Thyroid gland (tissue), 4 donors: ENCODE data around the gene ARL4D.

Experiments used
- POLR2A ChIP-seq, 2 donors: fragments of 450-650 bp; IDR thresholded peaks; one replicate each; pipeline ENCODE4 v1.6.1; 2017; ENCODE audit warnings: antibody characterized with exemption in 2 of 2, mild to moderate bottlenecking in 2 of 2, moderate library complexity in 1 of 2
- TF ChIP-seq, protein P1 (sequence below), 6 experiments: fragments of 200-600 bp in 3 of 6; fragments of 450-650 bp in 3 of 6; sonication (generic) in 3 of 6; IDR thresholded peaks; one replicate each; pipeline ENCODE4 v1.5.1; 2016 to 2019; ENCODE audit warnings: antibody characterized with exemption in 6 of 6, mild to moderate bottlenecking in 2 of 6, inconsistent platforms in 1 of 6, moderate library complexity in 1 of 6

DNA sequence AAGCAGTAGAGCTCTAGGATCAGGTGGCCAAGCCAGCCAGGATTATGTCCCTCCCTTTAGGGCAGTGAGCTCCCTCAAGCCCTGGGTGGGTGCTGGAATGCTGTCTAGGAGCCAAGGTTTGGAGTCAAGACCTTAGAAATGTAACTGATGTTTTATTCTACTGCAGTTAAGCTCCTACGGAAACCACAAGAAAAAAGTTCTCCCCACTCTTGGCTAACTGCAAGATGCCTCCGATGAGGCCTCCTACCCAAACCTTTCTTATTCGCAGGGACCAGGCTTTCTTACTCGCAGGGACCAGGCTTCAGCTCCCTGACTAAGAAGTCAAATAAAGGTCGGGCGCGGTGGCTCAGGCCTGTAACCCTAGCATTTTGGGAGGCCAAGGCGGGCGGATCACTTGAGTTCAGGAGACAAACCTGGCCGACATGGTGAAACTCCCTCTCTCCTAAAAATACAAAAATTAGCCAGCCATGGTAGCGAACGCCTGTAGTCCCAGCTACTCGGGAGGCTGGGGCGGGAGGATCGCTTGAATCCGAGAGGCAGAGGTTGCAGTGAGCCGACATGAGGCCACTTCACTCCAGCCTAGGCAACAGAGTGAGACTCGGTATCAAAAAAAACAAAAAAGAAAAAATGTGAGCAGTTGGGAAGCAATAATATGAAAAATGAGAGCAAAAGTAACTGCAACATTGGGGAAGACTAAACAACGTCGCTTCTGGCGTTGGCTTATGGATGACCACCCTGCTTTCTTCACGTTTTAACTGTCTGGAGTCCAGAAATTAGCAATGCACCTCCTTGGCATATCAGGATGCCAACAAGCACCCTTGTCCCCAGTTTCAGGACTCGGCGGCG, 31.7 kb upstream of the ARL4D start:
- TF ChIP-seq POLR2A (IDR thresholded peaks at IDR 0.05): no peak
- TF ChIP-seq, protein P1, sequence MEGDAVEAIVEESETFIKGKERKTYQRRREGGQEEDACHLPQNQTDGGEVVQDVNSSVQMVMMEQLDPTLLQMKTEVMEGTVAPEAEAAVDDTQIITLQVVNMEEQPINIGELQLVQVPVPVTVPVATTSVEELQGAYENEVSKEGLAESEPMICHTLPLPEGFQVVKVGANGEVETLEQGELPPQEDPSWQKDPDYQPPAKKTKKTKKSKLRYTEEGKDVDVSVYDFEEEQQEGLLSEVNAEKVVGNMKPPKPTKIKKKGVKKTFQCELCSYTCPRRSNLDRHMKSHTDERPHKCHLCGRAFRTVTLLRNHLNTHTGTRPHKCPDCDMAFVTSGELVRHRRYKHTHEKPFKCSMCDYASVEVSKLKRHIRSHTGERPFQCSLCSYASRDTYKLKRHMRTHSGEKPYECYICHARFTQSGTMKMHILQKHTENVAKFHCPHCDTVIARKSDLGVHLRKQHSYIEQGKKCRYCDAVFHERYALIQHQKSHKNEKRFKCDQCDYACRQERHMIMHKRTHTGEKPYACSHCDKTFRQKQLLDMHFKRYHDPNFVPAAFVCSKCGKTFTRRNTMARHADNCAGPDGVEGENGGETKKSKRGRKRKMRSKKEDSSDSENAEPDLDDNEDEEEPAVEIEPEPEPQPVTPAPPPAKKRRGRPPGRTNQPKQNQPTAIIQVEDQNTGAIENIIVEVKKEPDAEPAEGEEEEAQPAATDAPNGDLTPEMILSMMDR (IDR thresholded peaks at IDR 0.05): no peak
